Measurements from ENCODE around the gene DCUN1D1.

- no peak for TF ChIP-seq CTCF (IDR thresholded peaks at IDR 0.05)
- no peak for TF ChIP-seq EP300 (IDR thresholded peaks at IDR 0.05)
- no peak for TF ChIP-seq POLR2A (IDR thresholded peaks at IDR 0.05)
These were observed 14.4 kb downstream of the DCUN1D1 start for GRCh38 chr3:182965861-182966366.

Data from tibial nerve (tissue), 4 donors.